Naive thymus-derived CD8-positive, alpha-beta T cell (primary cell): ENCODE data around the gene SPRED1. TPM values are rescaled to one million over a fixed set of nuclear protein-coding genes. Genes with fewer than 3 reads are reported as not detected.

Experiments
- ATAC-seq, 2 donors: fragments of 150-1000 bp; cut with Tn5 transposase in 1 of 2; sonication (Bioruptor Pico), chemical (Tn5 transposase) in 1 of 2; 1 replicate in 1 of 2; 2 replicates in 1 of 2; pipeline ENCODE4 v1.10.0; 2021; ENCODE audit warnings: mild to moderate bottlenecking in 2 of 2, moderate library complexity in 2 of 2
- POLR2A ChIA-PET: fragments of 350-600 bp; sonication (Branson Sonifier 250); formaldehyde crosslinking; loops from one replicate; lab custom pipeline; 2021; ENCODE audit warnings: antibody characterized with exemption; lab: Charles Lee
- DNase-seq, 10 donors: peaks; one replicate each; pipeline versions ENCODE4 v3.0.0 to v3.0.0-alpha.2; 2020 to 2022
- H3K27ac Mint-ChIP-seq, 10 donors: one replicate each; pipeline ENCODE4 v1.8.0; 2020 to 2022; ENCODE audit warnings: mild to moderate bottlenecking in 10 of 10, mixed read lengths in 10 of 10, moderate library complexity in 4 of 10, inconsistent platforms in 1 of 10
- H3K27me3 Mint-ChIP-seq, 5 donors: one replicate each; pipeline ENCODE4 v1.8.0; 2021 to 2022; ENCODE audit warnings: mixed read lengths in 5 of 5
- H3K36me3 Mint-ChIP-seq, 3 donors: one replicate each; pipeline ENCODE4 v1.8.0; 2020 to 2022; ENCODE audit warnings: mixed read lengths in 3 of 3, mild to moderate bottlenecking in 2 of 3, inconsistent platforms in 1 of 3
- H3K4me1 Mint-ChIP-seq, 4 donors: one replicate each; pipeline ENCODE4 v1.8.0; 2021 to 2022; ENCODE audit warnings: mixed read lengths in 4 of 4
- H3K4me3 Mint-ChIP-seq, 10 donors: one replicate each; pipeline ENCODE4 v1.8.0; 2020 to 2022; ENCODE audit warnings: mild to moderate bottlenecking in 10 of 10, mixed read lengths in 10 of 10, moderate library complexity in 6 of 10, inconsistent platforms in 1 of 10
- H3K9me3 Mint-ChIP-seq, 9 donors: one replicate each; pipeline ENCODE4 v1.8.0; 2020 to 2022; ENCODE audit warnings: mixed read lengths in 9 of 9, mild to moderate bottlenecking in 3 of 9, inconsistent platforms in 1 of 9, moderate library complexity in 1 of 9
- polyA plus RNA-seq, 3 donors: library from polyadenylated mRNA; unstranded; fragments of 300-500 nt; fragmentation: Illumina TruSeq; gene quantifications; one replicate each; pipeline ENCODE4 v1.2.3, GENCODE V29; 2021
- total RNA-seq, 8 experiments: library from RNA in 2 of 8; stranded (reverse) in 2 of 8; gene quantifications; one replicate each; pipeline ENCODE4 v1.2.3 and lab custom pipeline; 2021 to 2026

The SPRED1 gene
- total and polyA plus RNA-seq, 5 experiments from 2014 or later: 0.09 to 0.75 (median 0.24) TPM

GRCh38 chr15:38243278-38244055 lies 9.2 kb upstream of the SPRED1 start:
- Mint-ChIP-seq H3K36me3 (no peaks in the 10 kb centered on the region), H3K27ac (no peak overlapping the region), H3K9me3 (no peaks in the 10 kb centered on the region), H3K27me3 (peaks cover 12 to 68% (median 27%) of the 10 kb centered on the region in 5 donors), H3K4me3 (no peak overlapping the region), H3K4me1 (peaks cover 0 to 6% (median 0%) of the 10 kb centered on the region in 4 donors)
- POLR2A ChIA-PET: interaction anchor here (0.6 kb wide), 1 partner anchor 26 kb away, joined by 3 read pairs; no protein-coding TSS in a partner anchor
- DNase-seq (no peak), ATAC-seq (no peak)

GRCh38 chr15:38247336-38247735 lies 5.3 kb upstream of the SPRED1 start:
- ATAC-seq (no peak), DNase-seq (no peak)
- H3K27ac Mint-ChIP-seq: no peak overlapping the region
- POLR2A ChIA-PET: no interaction called here
- H3K36me3 Mint-ChIP-seq: no peaks in the 10 kb centered on the region
- H3K27me3 Mint-ChIP-seq: peaks cover 14 to 69% (median 30%) of the 10 kb centered on the region in 5 donors
- peaks cover 7 to 17% (median 14%) of the 10 kb centered on the region in 4 donors for H3K4me1 Mint-ChIP-seq
- H3K9me3 Mint-ChIP-seq: no peaks in the 10 kb centered on the region
- no peak overlapping the region for H3K4me3 Mint-ChIP-seq

- ATAC-seq (no peak), DNase-seq (peak in 1 of 10 donors; percentile 1)
- POLR2A ChIA-PET: no interaction called here
- H3K27me3 Mint-ChIP-seq: peaks cover 7 to 18% (median 9%) of the 10 kb centered on the region in 5 donors
- no peaks in the 10 kb centered on the region for H3K36me3 Mint-ChIP-seq
- H3K9me3 Mint-ChIP-seq: no peaks in the 10 kb centered on the region
- H3K27ac Mint-ChIP-seq: peak overlapping the region in 6 of 10 donors; percentile 26 to 78 (median 66)
- H3K4me3 Mint-ChIP-seq: peak overlapping the region; percentile 73 to 92 (median 88)
- H3K4me1 Mint-ChIP-seq: peaks cover 13 to 35% (median 33%) of the 10 kb centered on the region in 4 donors
Measured at GRCh38 chr15:38253351-38253781, 730 bp downstream of the SPRED1 start.

- peak overlapping the region in 4 of 10 donors; percentile 26 to 63 (median 48) for H3K27ac Mint-ChIP-seq
- H3K4me3 Mint-ChIP-seq: peak overlapping the region; percentile 73 to 92 (median 88)
- peak in 7 of 10 donors; percentile 11 to 50 (median 30) for DNase-seq
- peaks cover 5 to 12% (median 7%) of the 10 kb centered on the region in 5 donors for H3K27me3 Mint-ChIP-seq
- H3K36me3 Mint-ChIP-seq: no peaks in the 10 kb centered on the region
- H3K9me3 Mint-ChIP-seq: no peaks in the 10 kb centered on the region
- peaks cover 13 to 35% (median 33%) of the 10 kb centered on the region in 4 donors for H3K4me1 Mint-ChIP-seq
- POLR2A ChIA-PET: interaction anchor here (1.1 kb wide), 1 partner anchor 445 kb away, joined by 3 read pairs; no protein-coding TSS in a partner anchor
- peak; percentile 60 to 71 for ATAC-seq
Measured at GRCh38 chr15:38254051-38254883, 1.6 kb downstream of the SPRED1 start.

GRCh38 chr15:38255690-38256089 lies 3.1 kb downstream of the SPRED1 start:
- H3K27me3 Mint-ChIP-seq: peaks cover 0 to 4% (median 0%) of the 10 kb centered on the region in 5 donors
- POLR2A ChIA-PET: no interaction called here
- ATAC-seq: no peak

GRCh38 chr15:38257676-38258075 lies 5.0 kb downstream of the SPRED1 start:
- ATAC-seq (no peak), DNase-seq (no peak)
- H3K36me3 Mint-ChIP-seq: no peaks in the 10 kb centered on the region
- H3K27me3 Mint-ChIP-seq: peaks cover 0 to 2% (median 0%) of the 10 kb centered on the region in 5 donors
- no peak overlapping the region for H3K4me3 Mint-ChIP-seq
- H3K4me1 Mint-ChIP-seq: peaks cover 6 to 20% (median 18%) of the 10 kb centered on the region in 4 donors
- H3K9me3 Mint-ChIP-seq: no peaks in the 10 kb centered on the region
- no peak overlapping the region for H3K27ac Mint-ChIP-seq
- POLR2A ChIA-PET: no interaction called here

More at GRCh38 chr15:38255690-38256089, 3.1 kb downstream of the SPRED1 start:
- Mint-ChIP-seq H3K4me1 (peaks cover 13 to 31% (median 29%) of the 10 kb centered on the region in 4 donors), H3K9me3 (no peaks in the 10 kb centered on the region), H3K4me3 (no peak overlapping the region), H3K36me3 (no peaks in the 10 kb centered on the region), H3K27ac (no peak overlapping the region)
- no peak for DNase-seq

- H3K27me3 Mint-ChIP-seq: peaks cover 0 to 2% (median 0%) of the 10 kb centered on the region in 5 donors
- H3K9me3 Mint-ChIP-seq: no peaks in the 10 kb centered on the region
- H3K4me1 Mint-ChIP-seq: peaks cover 0 to 8% (median 6%) of the 10 kb centered on the region in 4 donors
- no peaks in the 10 kb centered on the region for H3K36me3 Mint-ChIP-seq
- no peak overlapping the region for H3K27ac Mint-ChIP-seq
- DNase-seq (no peak), ATAC-seq (no peak)
- POLR2A ChIA-PET: no interaction called here
- H3K4me3 Mint-ChIP-seq: no peak overlapping the region
Measured at GRCh38 chr15:38259134-38259533, 6.5 kb downstream of the SPRED1 start.

GRCh38 chr15:38260077-38260476 lies 7.4 kb downstream of the SPRED1 start:
- no peak for DNase-seq
- POLR2A ChIA-PET: no interaction called here
- H3K9me3 Mint-ChIP-seq: no peaks in the 10 kb centered on the region
- no peaks in the 10 kb centered on the region for H3K36me3 Mint-ChIP-seq
- no peak for ATAC-seq
- no peaks in the 10 kb centered on the region for H3K4me1 Mint-ChIP-seq
- H3K4me3 Mint-ChIP-seq: no peak overlapping the region
- H3K27ac Mint-ChIP-seq: no peak overlapping the region
- peaks cover 0 to 2% (median 0%) of the 10 kb centered on the region in 5 donors for H3K27me3 Mint-ChIP-seq

GRCh38 chr15:38263251-38263650 lies 10.6 kb downstream of the SPRED1 start:
- POLR2A ChIA-PET: no interaction called here
- no peaks in the 10 kb centered on the region for H3K27me3 Mint-ChIP-seq
- no peak overlapping the region for H3K27ac Mint-ChIP-seq
- no peaks in the 10 kb centered on the region for H3K36me3 Mint-ChIP-seq
- no peak for ATAC-seq
- no peaks in the 10 kb centered on the region for H3K4me1 Mint-ChIP-seq
- H3K4me3 Mint-ChIP-seq: no peak overlapping the region
- no peak for DNase-seq
- no peaks in the 10 kb centered on the region for H3K9me3 Mint-ChIP-seq

GRCh38 chr15:38263996-38264395 lies 11.4 kb downstream of the SPRED1 start:
- H3K4me1 Mint-ChIP-seq: no peaks in the 10 kb centered on the region
- H3K27me3 Mint-ChIP-seq: no peaks in the 10 kb centered on the region
- ATAC-seq (no peak), DNase-seq (no peak)
- H3K27ac Mint-ChIP-seq: no peak overlapping the region
- no peaks in the 10 kb centered on the region for H3K36me3 Mint-ChIP-seq
- no peak overlapping the region for H3K4me3 Mint-ChIP-seq
- POLR2A ChIA-PET: no interaction called here
- H3K9me3 Mint-ChIP-seq: no peaks in the 10 kb centered on the region

GRCh38 chr15:38266247-38266986 lies 13.8 kb downstream of the SPRED1 start:
- ATAC-seq (no peak), DNase-seq (no peak)
- Mint-ChIP-seq H3K27ac (no peak overlapping the region), H3K4me3 (no peak overlapping the region), H3K36me3 (no peaks in the 10 kb centered on the region), H3K9me3 (no peaks in the 10 kb centered on the region), H3K27me3 (no peaks in the 10 kb centered on the region), H3K4me1 (no peaks in the 10 kb centered on the region)
- POLR2A ChIA-PET: no interaction called here

GRCh38 chr15:38267421-38268022 lies 14.9 kb downstream of the SPRED1 start:
- H3K27ac Mint-ChIP-seq: no peak overlapping the region
- H3K27me3 Mint-ChIP-seq: peaks cover 0 to 3% (median 0%) of the 10 kb centered on the region in 5 donors
- no peak for DNase-seq
- H3K4me1 Mint-ChIP-seq: no peaks in the 10 kb centered on the region
- no peaks in the 10 kb centered on the region for H3K36me3 Mint-ChIP-seq
- no peaks in the 10 kb centered on the region for H3K9me3 Mint-ChIP-seq
- POLR2A ChIA-PET: no interaction called here
- no peak overlapping the region for H3K4me3 Mint-ChIP-seq
- ATAC-seq: no peak
